KMS-11 (cell line): ENCODE results near the gene PGLYRP3.
"Not testable (repeated sequence)": the region's sequence is repeated elsewhere in the genome, so short reads cannot be mapped to it uniquely, and the experiment has no call there.

Source experiments
- H2AFZ ChIP-seq: fragments of 200-600 bp; sonication (generic); 2 replicates; pipeline ENCODE4 v1.6.1; 2016; ENCODE audit warnings: antibody characterized with exemption, mixed run types, low read depth
- H3K27ac ChIP-seq: fragments of 200-600 bp; sonication (generic); 2 replicates; pipeline ENCODE4 v1.6.1; 2016; ENCODE audit warnings: mild to moderate bottlenecking, mixed run types
- H3K27me3 ChIP-seq: fragments of 200-600 bp; sonication (generic); 2 replicates; pipeline ENCODE4 v1.6.1; 2017; ENCODE audit warnings: mild to moderate bottlenecking, low read depth, mixed run types, moderate library complexity; ENCODE audit not compliant: insufficient read depth
- H3K36me3 ChIP-seq: fragments of 200-600 bp; sonication (generic); 2 replicates; pipeline ENCODE4 v1.6.1; 2017; ENCODE audit warnings: mild to moderate bottlenecking, mixed run types; ENCODE audit not compliant: insufficient read depth
- H3K4me1 ChIP-seq: fragments of 200-600 bp; sonication (generic); 2 replicates; pipeline ENCODE4 v1.6.1; 2016; ENCODE audit warnings: mild to moderate bottlenecking, low read depth, mixed run types; ENCODE audit not compliant: poor library complexity, severe bottlenecking
- H3K4me2 ChIP-seq: fragments of 200-600 bp; sonication (generic); 2 replicates; pipeline ENCODE4 v1.7.0; 2016; ENCODE audit warnings: mild to moderate bottlenecking, mixed run types
- H3K4me3 ChIP-seq: fragments of 200-600 bp; sonication (generic); IDR thresholded peaks from 2 replicates; pipeline ENCODE4 v1.6.1; 2017; ENCODE audit warnings: low read depth, low read length, mixed read lengths; ENCODE audit not compliant: insufficient read depth
- H3K79me2 ChIP-seq: fragments of 200-600 bp; sonication (generic); 2 replicates; pipeline ENCODE4 v1.6.1; 2016; ENCODE audit warnings: low read depth, mixed run types; ENCODE audit not compliant: insufficient read depth
- H3K9ac ChIP-seq: fragments of 200-600 bp; sonication (generic); 2 replicates; pipeline ENCODE4 v1.6.1; 2016; ENCODE audit warnings: mild to moderate bottlenecking, mixed run types
- H4K20me1 ChIP-seq: fragments of 200-600 bp; sonication (generic); 2 replicates; pipeline ENCODE4 v1.6.1; 2016; ENCODE audit warnings: mild to moderate bottlenecking, mixed run types; ENCODE audit not compliant: insufficient read depth
- TF ChIP-seq, protein P1 (sequence below): fragments of 200-600 bp; sonication (generic); conservative IDR thresholded peaks from 2 replicates; pipeline ENCODE4 v1.6.1; 2017; ENCODE audit warnings: low read depth, mild to moderate bottlenecking, antibody characterized with exemption, low read length, moderate library complexity, mixed read lengths

The PGLYRP3 gene

DNA sequence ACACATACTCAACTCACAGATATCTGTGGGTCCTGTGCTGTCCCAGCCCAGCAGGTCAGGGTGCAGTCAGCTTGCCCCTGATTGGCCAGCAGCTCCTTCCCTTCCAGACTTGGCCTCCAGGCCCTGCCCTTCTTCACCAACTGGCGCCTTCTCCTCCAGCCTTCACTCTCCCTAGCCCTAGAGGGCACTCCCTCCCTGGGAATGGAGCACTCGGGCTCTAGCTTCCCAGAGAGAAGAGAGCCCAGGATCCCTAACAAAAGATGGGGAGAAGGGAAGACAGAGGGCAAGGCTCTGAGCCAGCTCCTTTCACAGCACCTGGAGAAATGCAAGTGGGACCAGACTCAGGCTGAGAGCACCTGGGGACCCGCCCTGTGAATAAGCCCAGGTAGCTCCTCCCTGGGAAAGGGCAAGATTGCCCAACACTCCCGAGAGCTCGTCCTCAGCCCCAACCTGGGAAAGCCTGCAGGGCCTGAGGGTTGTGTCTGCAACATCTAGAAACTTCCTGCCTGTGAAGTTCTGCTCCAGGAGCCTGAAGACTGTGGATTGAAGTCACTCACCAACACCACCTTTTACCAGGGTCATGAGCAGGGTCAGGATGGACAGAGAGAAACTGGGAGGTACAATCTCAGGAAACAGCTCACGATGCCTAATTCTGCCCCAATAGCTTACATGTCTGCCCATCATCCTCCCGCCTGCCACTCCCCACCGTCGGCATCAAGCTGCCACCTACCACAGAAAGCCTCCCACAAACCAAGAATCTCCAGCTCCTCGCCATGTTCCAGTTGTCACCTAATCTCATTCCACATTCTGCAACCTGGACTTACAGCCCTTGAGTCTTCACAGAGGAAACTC lies 36.0 kb upstream of the PGLYRP3 start, which contains the start of gene PGLYRP4:
TSS of gene PGLYRP4 (minus strand) at position 331 of the 852 bp plus-strand sequence. CDS start 909 bp downstream, outside the sequence.
- Histone ChIP-seq H3K27me3 (no peaks in the 10 kb centered on the region), H3K4me3 (no peak within 1 kb of the TSS), H3K27ac (no peak within 1 kb of the TSS), H3K9ac (no peak within 1 kb of the TSS), H3K79me2 (no peaks in the 10 kb centered on the region), H3K4me1 (peaks cover 38% of the 10 kb centered on the region), H3K4me2 (no peak within 1 kb of the TSS), H3K36me3 (no peaks in the 10 kb centered on the region), H2AFZ (no peak within 1 kb of the TSS), H4K20me1 (no peaks in the 10 kb centered on the region)
- TF ChIP-seq, protein P1, sequence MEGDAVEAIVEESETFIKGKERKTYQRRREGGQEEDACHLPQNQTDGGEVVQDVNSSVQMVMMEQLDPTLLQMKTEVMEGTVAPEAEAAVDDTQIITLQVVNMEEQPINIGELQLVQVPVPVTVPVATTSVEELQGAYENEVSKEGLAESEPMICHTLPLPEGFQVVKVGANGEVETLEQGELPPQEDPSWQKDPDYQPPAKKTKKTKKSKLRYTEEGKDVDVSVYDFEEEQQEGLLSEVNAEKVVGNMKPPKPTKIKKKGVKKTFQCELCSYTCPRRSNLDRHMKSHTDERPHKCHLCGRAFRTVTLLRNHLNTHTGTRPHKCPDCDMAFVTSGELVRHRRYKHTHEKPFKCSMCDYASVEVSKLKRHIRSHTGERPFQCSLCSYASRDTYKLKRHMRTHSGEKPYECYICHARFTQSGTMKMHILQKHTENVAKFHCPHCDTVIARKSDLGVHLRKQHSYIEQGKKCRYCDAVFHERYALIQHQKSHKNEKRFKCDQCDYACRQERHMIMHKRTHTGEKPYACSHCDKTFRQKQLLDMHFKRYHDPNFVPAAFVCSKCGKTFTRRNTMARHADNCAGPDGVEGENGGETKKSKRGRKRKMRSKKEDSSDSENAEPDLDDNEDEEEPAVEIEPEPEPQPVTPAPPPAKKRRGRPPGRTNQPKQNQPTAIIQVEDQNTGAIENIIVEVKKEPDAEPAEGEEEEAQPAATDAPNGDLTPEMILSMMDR = no peak

DNA sequence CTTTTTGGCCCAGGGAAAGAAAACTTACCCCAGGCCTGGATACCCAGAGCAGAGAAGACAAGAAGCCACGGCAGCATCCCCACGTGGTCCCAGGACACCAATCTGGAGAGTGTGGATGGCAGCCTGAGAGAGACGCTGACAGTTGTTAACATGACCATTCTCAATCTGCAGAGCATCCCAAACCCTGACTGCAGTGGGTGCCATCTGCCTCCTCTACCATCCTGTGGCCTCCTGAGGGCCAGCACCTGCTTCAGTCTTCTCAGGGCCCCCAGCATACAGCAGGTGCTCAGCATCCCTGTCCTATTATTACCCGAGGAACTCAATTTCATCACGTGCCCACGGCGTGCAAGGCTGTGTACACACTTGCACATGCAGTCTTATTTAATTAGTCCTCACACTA lies 35.1 kb upstream of the PGLYRP3 start:
- Histone ChIP-seq H3K4me2 (no peak overlapping the region), H3K36me3 (no peaks in the 10 kb centered on the region), H3K27me3 (no peaks in the 10 kb centered on the region), H2AFZ (no peak overlapping the region), H3K9ac (no peak overlapping the region), H4K20me1 (no peaks in the 10 kb centered on the region), H3K79me2 (no peaks in the 10 kb centered on the region), H3K4me1 (peaks cover 47% of the 10 kb centered on the region), H3K4me3 (no peak overlapping the region), H3K27ac (no peak overlapping the region)
- TF ChIP-seq, protein P1 = no peak

DNA sequence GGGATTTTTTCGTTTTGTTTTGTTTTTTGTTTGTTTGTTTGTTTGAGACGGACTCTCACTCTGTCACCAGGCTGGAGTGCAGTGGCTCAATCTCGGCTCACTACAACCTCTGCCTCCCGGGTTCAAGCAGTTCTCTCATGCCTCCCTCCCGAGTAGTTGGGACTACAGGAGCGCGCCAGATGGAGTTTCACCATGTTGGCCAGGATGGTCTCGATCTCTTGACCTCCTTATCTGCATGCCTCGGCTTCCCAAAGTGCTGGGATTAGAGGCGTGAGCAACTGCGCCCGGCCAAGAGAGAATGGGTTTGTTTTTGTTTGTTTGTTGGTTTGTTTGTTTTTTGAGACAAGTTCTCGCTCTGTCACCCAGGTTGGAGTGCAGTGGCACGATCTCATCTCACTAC lies 34.3 kb upstream of the PGLYRP3 start:
- H3K36me3 ChIP-seq, H3K79me2 ChIP-seq, H3K4me3 ChIP-seq, H2AFZ ChIP-seq, H3K27ac ChIP-seq, H3K27me3 ChIP-seq, H3K9ac ChIP-seq, H4K20me1 ChIP-seq: not testable (repeated sequence)
- Histone ChIP-seq H3K4me2 (peak overlapping the region; percentile 72; the same call in 1 of the 2 replicates), H3K4me1 (peaks cover 51% of the 10 kb centered on the region)

DNA sequence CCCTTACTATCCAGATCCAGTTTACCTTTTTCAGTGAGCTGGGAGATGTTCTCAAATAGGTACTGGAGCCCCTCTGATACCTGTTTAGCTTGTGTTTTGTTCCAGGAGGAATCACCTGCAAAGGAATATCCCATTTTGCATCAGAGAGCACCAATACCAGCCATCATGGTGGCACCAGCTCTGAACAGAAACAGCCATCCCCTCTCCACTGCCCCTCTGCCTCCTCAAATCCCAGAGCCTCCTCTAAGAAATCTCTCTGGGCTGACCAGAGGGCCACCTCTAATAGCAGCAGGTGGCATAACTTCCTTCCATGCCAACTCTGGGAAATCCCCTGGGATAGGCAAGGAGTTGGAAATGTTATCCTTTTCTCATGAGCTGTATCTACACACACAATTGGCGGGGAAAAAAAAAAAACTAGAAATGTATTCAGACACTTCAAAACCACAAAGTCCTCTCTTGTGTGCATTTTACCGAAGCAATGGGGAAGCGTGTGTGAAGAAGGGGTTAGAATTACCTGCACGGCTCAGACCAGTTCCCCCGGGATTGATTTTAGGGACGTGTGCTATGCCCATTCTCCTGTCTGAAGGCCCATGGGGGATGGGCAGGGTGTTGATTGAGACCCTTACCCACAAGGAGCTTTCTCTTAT lies 33.4 kb upstream of the PGLYRP3 start:
- H3K79me2 ChIP-seq = 0 out of 2 replicates have a peak, but pooled peaks cover 8% of the 10 kb centered on the region
- peak overlapping the region; percentile 89 for H3K27ac ChIP-seq
- peaks cover 60% of the 10 kb centered on the region for H3K4me1 ChIP-seq
- H4K20me1 ChIP-seq = no peaks in the 10 kb centered on the region
- no peak overlapping the region for H3K4me3 ChIP-seq
- no peaks in the 10 kb centered on the region for H3K36me3 ChIP-seq
- TF ChIP-seq, protein P1 = no peak
- peak overlapping the region; percentile 3 for H2AFZ ChIP-seq
- H3K27me3 ChIP-seq = no peaks in the 10 kb centered on the region
- peak overlapping the region; percentile 72 for H3K4me2 ChIP-seq
- peak overlapping the region; percentile 0; the same call in 1 of the 2 replicates for H3K9ac ChIP-seq
